Upper lobe of right lung (tissue), 1 donor: Measurements from ENCODE around the gene CCNK. TPM values are rescaled to one million over a fixed set of nuclear protein-coding genes. Genes with fewer than 3 reads are reported as not detected.

Experiments
- ATAC-seq: fragments of 200-7000 bp; cut with Tn5 transposase; one replicate; pipeline ENCODE4 v1.9.1; 2020; ENCODE audit warnings: mild to moderate bottlenecking, moderate library complexity
- DNase-seq: peaks from one replicate; pipeline ENCODE4 v3.0.0-alpha.2; 2020
- H3K27ac ChIP-seq: fragments of 200-600 bp; one replicate; pipeline ENCODE4 v1.8.0; 2022
- H3K27me3 ChIP-seq: fragments of 200-600 bp; one replicate; pipeline ENCODE4 v1.8.0; 2022; ENCODE audit warnings: mild to moderate bottlenecking
- H3K36me3 ChIP-seq: fragments of 200-600 bp; one replicate; pipeline ENCODE4 v1.8.0; 2022
- H3K4me1 ChIP-seq: fragments of 200-600 bp; one replicate; pipeline ENCODE4 v1.8.0; 2022
- H3K4me3 ChIP-seq: fragments of 200-600 bp; one replicate; pipeline ENCODE4 v1.8.0; 2022; ENCODE audit warnings: mild to moderate bottlenecking
- H3K9me3 ChIP-seq: fragments of 200-600 bp; one replicate; pipeline ENCODE4 v1.8.0; 2022
- intact Hi-C: fragments of 100-400 bp; cut with DNase I; formaldehyde crosslinking; loops from one replicate; pipeline ENCODE4 v1.11.0; 2022
- total RNA-seq: library from RNA; stranded (reverse); fragmentation: NEBNext Ultra II Directional; extraction: Animal tissue kit (Norgen Biotek cat#: 25700); gene quantifications from one replicate; pipeline ENCODE4 v1.2.1, GENCODE V29; 2021
- TF ChIP-seq, protein P1 (sequence below): fragments of 200-600 bp; IDR thresholded peaks from one replicate; pipeline ENCODE4 v1.8.0; 2022; ENCODE audit warnings: antibody characterized with exemption
- donor health status: DM: no; HTN: yes; CAD: no; lungs with severe emphysema.

CCNK gene
- total RNA-seq, 1 donor from 2014 or later, result 48.7 TPM

DNA sequence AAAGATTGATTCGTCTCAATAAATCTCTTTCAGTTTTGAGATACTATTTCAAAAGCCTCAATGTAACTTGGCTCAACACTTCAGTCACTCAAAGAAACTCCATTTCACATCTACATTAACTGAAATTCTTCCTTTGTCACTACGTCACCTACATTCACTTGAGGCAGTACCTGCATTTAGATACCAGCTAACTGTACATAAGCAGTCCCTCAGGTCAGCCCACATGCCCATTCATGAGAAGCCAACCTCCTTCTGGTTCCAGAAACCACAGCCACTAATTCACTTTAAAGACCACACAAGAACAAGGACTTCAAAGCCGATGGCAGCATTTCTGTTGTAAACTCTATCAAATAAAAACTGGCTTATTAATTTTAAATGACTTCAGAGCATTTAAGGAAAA, 43.5 kb upstream of the CCNK start:
- H3K9me3 ChIP-seq, result no peaks in the 10 kb centered on the region
- TF ChIP-seq, protein P1, sequence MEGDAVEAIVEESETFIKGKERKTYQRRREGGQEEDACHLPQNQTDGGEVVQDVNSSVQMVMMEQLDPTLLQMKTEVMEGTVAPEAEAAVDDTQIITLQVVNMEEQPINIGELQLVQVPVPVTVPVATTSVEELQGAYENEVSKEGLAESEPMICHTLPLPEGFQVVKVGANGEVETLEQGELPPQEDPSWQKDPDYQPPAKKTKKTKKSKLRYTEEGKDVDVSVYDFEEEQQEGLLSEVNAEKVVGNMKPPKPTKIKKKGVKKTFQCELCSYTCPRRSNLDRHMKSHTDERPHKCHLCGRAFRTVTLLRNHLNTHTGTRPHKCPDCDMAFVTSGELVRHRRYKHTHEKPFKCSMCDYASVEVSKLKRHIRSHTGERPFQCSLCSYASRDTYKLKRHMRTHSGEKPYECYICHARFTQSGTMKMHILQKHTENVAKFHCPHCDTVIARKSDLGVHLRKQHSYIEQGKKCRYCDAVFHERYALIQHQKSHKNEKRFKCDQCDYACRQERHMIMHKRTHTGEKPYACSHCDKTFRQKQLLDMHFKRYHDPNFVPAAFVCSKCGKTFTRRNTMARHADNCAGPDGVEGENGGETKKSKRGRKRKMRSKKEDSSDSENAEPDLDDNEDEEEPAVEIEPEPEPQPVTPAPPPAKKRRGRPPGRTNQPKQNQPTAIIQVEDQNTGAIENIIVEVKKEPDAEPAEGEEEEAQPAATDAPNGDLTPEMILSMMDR, result no peak
- intact Hi-C loops, result no loop called here
- peak overlapping the region; percentile 27 for H3K27ac ChIP-seq
- H3K4me3 ChIP-seq, result no peak overlapping the region
- ATAC-seq, result no peak
- peaks cover 31% of the 10 kb centered on the region for H3K36me3 ChIP-seq
- H3K27me3 ChIP-seq, result no peaks in the 10 kb centered on the region
- peaks cover 17% of the 10 kb centered on the region for H3K4me1 ChIP-seq
- no peak for DNase-seq

- DNase-seq (no peak), ATAC-seq (no peak)
- Histone ChIP-seq H3K27ac (no peak overlapping the region), H3K4me1 (peaks cover 17% of the 10 kb centered on the region), H3K4me3 (no peak overlapping the region), H3K9me3 (no peaks in the 10 kb centered on the region), H3K36me3 (peaks cover 37% of the 10 kb centered on the region), H3K27me3 (no peaks in the 10 kb centered on the region)
- TF ChIP-seq, protein P1, result no peak
- intact Hi-C loops, result no loop called here
Measured at GRCh38 chr14:99440278-99440677, 40.9 kb upstream of the CCNK start.

DNA sequence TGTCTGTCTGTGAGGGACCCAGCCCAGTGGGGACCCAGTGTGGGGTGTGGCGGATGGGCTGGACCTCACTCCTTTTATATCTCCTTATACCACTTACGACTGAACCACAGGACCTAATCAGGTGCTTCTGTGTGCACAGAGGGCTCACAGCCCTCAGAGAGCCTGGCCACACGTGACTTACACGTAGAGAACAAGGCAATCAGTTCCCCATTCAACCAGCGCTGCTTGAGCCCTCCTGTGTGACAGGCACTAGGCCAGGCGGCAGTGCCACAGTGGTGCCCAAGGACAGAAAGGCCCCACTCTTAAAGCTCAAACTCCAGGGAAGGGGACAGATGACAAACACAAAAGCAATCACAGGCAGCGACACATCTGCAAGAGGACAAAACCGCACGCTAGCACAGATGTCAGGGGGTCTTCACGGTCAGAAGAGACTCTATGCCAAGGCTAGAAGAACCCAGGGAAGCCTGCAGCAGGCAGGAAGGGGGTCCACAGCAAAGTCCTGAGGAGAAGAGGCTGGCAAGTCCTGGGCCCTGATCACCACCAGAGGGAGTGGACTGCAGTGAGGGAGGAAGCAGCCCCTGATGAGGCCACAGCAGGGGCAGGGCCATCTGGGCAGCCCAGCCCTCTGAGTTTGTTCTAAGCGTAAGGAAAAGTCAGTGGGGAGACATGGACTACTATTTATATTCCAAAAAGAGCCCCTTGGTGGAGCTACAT, 39.9 kb upstream of the CCNK start:
- no peak overlapping the region for H3K4me3 ChIP-seq
- H3K27ac ChIP-seq, result no peak overlapping the region
- peaks cover 11% of the 10 kb centered on the region for H3K4me1 ChIP-seq
- H3K36me3 ChIP-seq, result peaks cover 42% of the 10 kb centered on the region
- intact Hi-C loops, result no loop called here
- no peaks in the 10 kb centered on the region for H3K27me3 ChIP-seq
- ATAC-seq, result no peak
- TF ChIP-seq, protein P1, result no peak
- H3K9me3 ChIP-seq, result no peaks in the 10 kb centered on the region
- no peak for DNase-seq

- Histone ChIP-seq H3K27me3 (no peaks in the 10 kb centered on the region), H3K9me3 (no peaks in the 10 kb centered on the region), H3K4me3 (no peak overlapping the region), H3K36me3 (peaks cover 49% of the 10 kb centered on the region), H3K27ac (no peak overlapping the region), H3K4me1 (peaks cover 8% of the 10 kb centered on the region)
- no peak for DNase-seq
- TF ChIP-seq, protein P1, result no peak
- ATAC-seq, result no peak
- intact Hi-C loops, result no loop called here
Measured at GRCh38 chr14:99441918-99442317, 39.3 kb upstream of the CCNK start.

DNA sequence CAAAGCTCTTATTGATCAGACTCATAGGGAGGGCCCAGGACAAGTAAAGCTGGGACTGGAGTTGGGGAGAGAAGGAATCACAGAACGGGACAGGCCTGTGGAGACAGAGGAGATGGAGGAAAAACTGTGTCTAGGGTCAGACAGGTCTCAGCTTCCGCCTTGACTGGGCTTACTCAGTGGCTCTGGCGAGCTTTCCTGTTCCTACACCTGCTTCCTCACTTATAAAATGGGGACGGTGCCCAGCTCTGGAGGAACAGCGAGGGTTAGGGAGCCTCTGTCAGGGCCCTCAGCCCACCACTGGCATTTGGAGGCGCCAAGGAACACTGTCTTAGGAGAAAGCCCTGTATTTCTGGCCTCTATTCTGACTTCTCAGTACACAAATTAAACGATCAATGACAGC, 35.3 kb upstream of the CCNK start:
- intact Hi-C loops, result no loop called here
- Histone ChIP-seq H3K27ac (no peak overlapping the region), H3K4me3 (no peak overlapping the region), H3K27me3 (no peaks in the 10 kb centered on the region), H3K36me3 (peaks cover 78% of the 10 kb centered on the region), H3K9me3 (no peaks in the 10 kb centered on the region), H3K4me1 (no peaks in the 10 kb centered on the region)
- TF ChIP-seq, protein P1, result no peak
- DNase-seq (no peak), ATAC-seq (no peak)

- no peak for ATAC-seq
Measured at GRCh38 chr14:99447739-99448138, 33.5 kb upstream of the CCNK start.

More at GRCh38 chr14:99447739-99448138, 33.5 kb upstream of the CCNK start:
- Histone ChIP-seq H3K36me3 (peaks cover 87% of the 10 kb centered on the region), H3K9me3 (no peaks in the 10 kb centered on the region), H3K4me3 (no peak overlapping the region), H3K27ac (no peak overlapping the region), H3K27me3 (no peaks in the 10 kb centered on the region), H3K4me1 (no peaks in the 10 kb centered on the region)
- no peak for DNase-seq
- TF ChIP-seq, protein P1, result no peak
- intact Hi-C loops, result no loop called here
